Panc1 (cell line): ENCODE results near the gene CDK5.

Source experiments
- CTCF ChIP-seq: fragments of 450-650 bp; IDR thresholded peaks from 2 replicates; pipeline ENCODE4 v1.5.1; 2017; ENCODE audit warnings: mild to moderate bottlenecking
- POLR2AphosphoS5 ChIP-seq: IDR thresholded peaks from 2 replicates; pipeline ENCODE4 v1.6.1; 2012; ENCODE audit warnings: mild to moderate bottlenecking, low read depth, low read length, moderate library complexity
- SIN3A ChIP-seq: IDR thresholded peaks from 2 replicates; pipeline ENCODE4 v1.6.1; 2012; ENCODE audit warnings: low read depth, mild to moderate bottlenecking, low read length, moderate library complexity, borderline replicate concordance; ENCODE audit not compliant: insufficient read depth
- TCF7L2 ChIP-seq: IDR thresholded peaks from 2 replicates; pipeline ENCODE4 v1.6.1; 2011; ENCODE audit warnings: mild to moderate bottlenecking, low read depth, low read length, inconsistent platforms
- TF ChIP-seq, protein P1 (sequence below), 2 experiments: IDR thresholded peaks; 2 replicates each; pipeline ENCODE4 v1.6.1; 2011 to 2012; ENCODE audit warnings: low read depth in 2 of 2, control low read depth in 1 of 2, low read length in 1 of 2, mild to moderate bottlenecking in 1 of 2, moderate library complexity in 1 of 2; ENCODE audit not compliant: insufficient read depth in 1 of 2

- no peak for TF ChIP-seq CTCF
- no peak for TF ChIP-seq TCF7L2
- TF ChIP-seq, protein P1, sequence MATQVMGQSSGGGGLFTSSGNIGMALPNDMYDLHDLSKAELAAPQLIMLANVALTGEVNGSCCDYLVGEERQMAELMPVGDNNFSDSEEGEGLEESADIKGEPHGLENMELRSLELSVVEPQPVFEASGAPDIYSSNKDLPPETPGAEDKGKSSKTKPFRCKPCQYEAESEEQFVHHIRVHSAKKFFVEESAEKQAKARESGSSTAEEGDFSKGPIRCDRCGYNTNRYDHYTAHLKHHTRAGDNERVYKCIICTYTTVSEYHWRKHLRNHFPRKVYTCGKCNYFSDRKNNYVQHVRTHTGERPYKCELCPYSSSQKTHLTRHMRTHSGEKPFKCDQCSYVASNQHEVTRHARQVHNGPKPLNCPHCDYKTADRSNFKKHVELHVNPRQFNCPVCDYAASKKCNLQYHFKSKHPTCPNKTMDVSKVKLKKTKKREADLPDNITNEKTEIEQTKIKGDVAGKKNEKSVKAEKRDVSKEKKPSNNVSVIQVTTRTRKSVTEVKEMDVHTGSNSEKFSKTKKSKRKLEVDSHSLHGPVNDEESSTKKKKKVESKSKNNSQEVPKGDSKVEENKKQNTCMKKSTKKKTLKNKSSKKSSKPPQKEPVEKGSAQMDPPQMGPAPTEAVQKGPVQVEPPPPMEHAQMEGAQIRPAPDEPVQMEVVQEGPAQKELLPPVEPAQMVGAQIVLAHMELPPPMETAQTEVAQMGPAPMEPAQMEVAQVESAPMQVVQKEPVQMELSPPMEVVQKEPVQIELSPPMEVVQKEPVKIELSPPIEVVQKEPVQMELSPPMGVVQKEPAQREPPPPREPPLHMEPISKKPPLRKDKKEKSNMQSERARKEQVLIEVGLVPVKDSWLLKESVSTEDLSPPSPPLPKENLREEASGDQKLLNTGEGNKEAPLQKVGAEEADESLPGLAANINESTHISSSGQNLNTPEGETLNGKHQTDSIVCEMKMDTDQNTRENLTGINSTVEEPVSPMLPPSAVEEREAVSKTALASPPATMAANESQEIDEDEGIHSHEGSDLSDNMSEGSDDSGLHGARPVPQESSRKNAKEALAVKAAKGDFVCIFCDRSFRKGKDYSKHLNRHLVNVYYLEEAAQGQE (IDR thresholded peaks at IDR 0.05; ENCODE audit: insufficient read depth in 1 of 2, low read depth in 2 of 2, low read length in 1 of 2): no peak
- TF ChIP-seq POLR2AphosphoS5: no peak
- no peak for TF ChIP-seq SIN3A
Measured at GRCh38 chr7:151013733-151014497, 43.8 kb downstream of the CDK5 start.
